Right cardiac atrium (tissue), 5 donors: Measurements from ENCODE around the gene TTC33. TPM values are rescaled to one million over a fixed set of nuclear protein-coding genes. Genes with fewer than 3 reads are reported as not detected.
"Not testable (repeated sequence)": the region's sequence is repeated elsewhere in the genome, so short reads cannot be mapped to it uniquely, and the experiment has no call there.

ENCODE experiments used
- ATAC-seq, 2 donors: fragments of 200-7000 bp; cut with Tn5 transposase; one replicate each; pipeline versions ENCODE4 v1.8.0 to v1.9.1; 2020; ENCODE audit warnings: moderate library complexity in 2 of 2, mild to moderate bottlenecking in 1 of 2
- DNase-seq, 3 donors: peaks; one replicate each; pipeline ENCODE4 v3.0.0-alpha.2; 2020
- H3K27ac ChIP-seq: one replicate; pipeline ENCODE4 v1.5.1; 2013; ENCODE audit warnings: mild to moderate bottlenecking, low read length, control low read depth, moderate library complexity
- H3K27me3 ChIP-seq: one replicate; pipeline ENCODE4 v1.6.1; 2013; ENCODE audit not compliant: control insufficient read depth, insufficient read depth
- H3K4me1 ChIP-seq: one replicate; pipeline ENCODE4 v1.6.1; 2013; ENCODE audit warnings: low read length; ENCODE audit not compliant: control insufficient read depth, insufficient read depth
- H3K4me3 ChIP-seq: one replicate; pipeline ENCODE4 v1.5.1; 2013; ENCODE audit warnings: low read length, control low read depth
- H3K9me3 ChIP-seq: one replicate; pipeline ENCODE4 v1.6.1; 2013; ENCODE audit warnings: low read length; ENCODE audit not compliant: control insufficient read depth
- WGBS: extraction: QIAGEN DNeasy Blood & Tissue Kit; methylation state at CpG from one replicate; pipeline ENCODE4 v1.1.7; 2013; 5-methylcytosine and 5-hydroxymethylcytosine counted together
- intact Hi-C, 4 donors: fragments of 100-400 bp; cut with DNase I; formaldehyde crosslinking; loops; one replicate each; pipeline versions ENCODE4 v1.11.0 to v1.14.0; 2022 to 2023
- polyA plus RNA-seq: library from polyadenylated mRNA; stranded (reverse); fragments of 200-250 nt; gene quantifications from one replicate; pipeline ENCODE4 v1.2.3, GENCODE V29; 2013
- total RNA-seq, 4 donors: library from RNA; stranded (reverse); fragmentation: NEBNext Ultra II Directional; extraction: Animal tissue kit (Norgen Biotek cat#: 25700); gene quantifications; one replicate each; pipeline ENCODE4 v1.2.1, GENCODE V29; 2021
- donor health status: healthy with polysubstance abuse.
- donor health status: DM: no; HTN: yes; CAD: no.
- donor health status: DM: no; HTN: no; CAD: no.
- donor health status: DM: no; HTN: yes; CAD: no; lungs with severe emphysema.
- donor health status: DM: yes; HTN: yes; CAD: no.

TTC33 gene
- total and polyA plus RNA-seq, 5 donors: 7.2 to 17.5 (median 16.7) TPM

DNA sequence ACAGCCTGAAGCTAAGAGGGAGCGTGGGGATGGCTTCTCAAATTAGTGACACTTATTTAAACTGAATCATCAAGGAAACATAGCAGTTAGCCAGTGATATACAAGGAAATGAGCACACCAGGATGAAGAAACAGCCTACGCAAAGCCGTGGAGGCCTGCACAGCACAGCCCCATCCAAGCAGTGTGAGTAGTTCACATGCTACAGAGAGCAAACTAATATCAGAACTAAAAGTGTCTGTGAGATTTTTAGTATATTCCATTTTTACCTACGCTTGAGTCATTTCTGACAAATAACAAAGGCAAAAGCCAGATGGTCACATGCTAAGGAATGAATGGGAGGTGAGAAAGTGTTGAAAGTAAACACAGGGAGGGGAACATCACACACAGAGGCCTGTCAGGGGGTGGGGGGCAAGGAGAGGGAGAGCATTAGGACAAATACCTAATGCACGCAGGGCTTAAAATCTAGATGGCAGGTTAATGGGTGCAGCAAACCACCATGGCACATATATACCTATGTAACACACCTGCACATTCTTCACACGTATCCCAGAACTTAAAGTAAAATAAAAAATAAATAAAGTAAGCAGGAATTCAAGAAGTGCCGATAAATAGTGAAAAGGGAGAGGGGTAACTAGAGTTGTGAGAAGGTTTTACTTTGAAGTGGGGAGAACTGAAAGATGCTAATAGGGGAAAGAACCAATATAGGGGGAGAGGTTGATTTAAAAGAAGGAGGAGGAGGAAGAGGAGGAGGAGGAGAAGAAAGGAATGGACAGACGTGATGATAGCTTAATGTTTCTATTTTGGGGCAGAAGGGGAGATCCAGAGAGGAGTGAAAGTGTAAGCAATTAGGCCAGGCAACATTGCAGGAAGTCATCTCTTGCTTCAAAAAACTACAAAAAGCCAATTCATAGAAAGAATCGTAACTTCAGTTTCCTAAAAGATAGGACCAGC is 177.0 kb downstream of the TTC33 start:
- 65% methylated on average over 9 of the region's 9 CpGs for WGBS
- DNase-seq: no peak
- Histone ChIP-seq H3K4me1 (no peaks in the 10 kb centered on the region), H3K4me3 (no peak overlapping the region), H3K27ac (no peak overlapping the region), H3K9me3 (peaks cover 3% of the 10 kb centered on the region), H3K27me3 (no peaks in the 10 kb centered on the region)
- no peak for ATAC-seq
- intact Hi-C loops: no loop called here

DNA sequence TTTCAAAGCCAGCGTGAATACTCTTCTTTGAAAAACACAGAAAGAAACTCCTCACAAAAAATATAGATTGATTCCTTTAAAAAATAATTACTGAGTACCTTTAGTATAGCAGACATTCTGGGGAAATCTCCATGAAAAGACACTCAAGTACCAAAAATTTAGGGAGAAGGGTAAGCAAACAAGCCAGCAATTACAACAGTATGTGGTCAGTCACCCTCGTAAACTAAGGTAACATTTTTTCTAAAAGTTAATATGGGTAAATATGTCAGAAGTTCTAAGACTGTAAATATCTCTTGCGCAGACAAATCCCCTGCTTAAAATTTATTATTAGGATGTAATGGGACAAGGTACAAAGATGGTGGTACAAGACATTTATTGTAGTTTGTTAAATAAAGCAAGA is 178.0 kb downstream of the TTC33 start:
- WGBS: 96% methylated on average over 3 of the region's 3 CpGs
- intact Hi-C loops: no loop called here
- no peak for ATAC-seq

GRCh38 chr5:40575921-40576320 is 179.8 kb downstream of the TTC33 start:
- no peak for DNase-seq
- no peak overlapping the region for H3K4me3 ChIP-seq
- H3K4me1 ChIP-seq: no peaks in the 10 kb centered on the region
- intact Hi-C loops: no loop called here
- H3K9me3 ChIP-seq: peaks cover 3% of the 10 kb centered on the region
- H3K27ac ChIP-seq: no peak overlapping the region
- 74% methylated on average over 3 of the region's 3 CpGs for WGBS
- no peaks in the 10 kb centered on the region for H3K27me3 ChIP-seq
- ATAC-seq: no peak

More for the DNA sequence above, 178.0 kb downstream of the TTC33 start:
- H3K9me3 ChIP-seq: peaks cover 3% of the 10 kb centered on the region
- H3K27ac ChIP-seq: no peak overlapping the region
- no peaks in the 10 kb centered on the region for H3K27me3 ChIP-seq
- H3K4me3 ChIP-seq: no peak overlapping the region
- DNase-seq: no peak
- H3K4me1 ChIP-seq: no peaks in the 10 kb centered on the region

GRCh38 chr5:40575411-40575810 is 180.3 kb downstream of the TTC33 start:
- ATAC-seq (no peak), DNase-seq (no peak)
- Histone ChIP-seq H3K27ac (no peak overlapping the region), H3K9me3 (peaks cover 3% of the 10 kb centered on the region), H3K4me3 (no peak overlapping the region), H3K27me3 (no peaks in the 10 kb centered on the region), H3K4me1 (no peaks in the 10 kb centered on the region)
- intact Hi-C loops: no loop called here
- 89% methylated on average over 1 of the region's 1 CpG for WGBS

DNA sequence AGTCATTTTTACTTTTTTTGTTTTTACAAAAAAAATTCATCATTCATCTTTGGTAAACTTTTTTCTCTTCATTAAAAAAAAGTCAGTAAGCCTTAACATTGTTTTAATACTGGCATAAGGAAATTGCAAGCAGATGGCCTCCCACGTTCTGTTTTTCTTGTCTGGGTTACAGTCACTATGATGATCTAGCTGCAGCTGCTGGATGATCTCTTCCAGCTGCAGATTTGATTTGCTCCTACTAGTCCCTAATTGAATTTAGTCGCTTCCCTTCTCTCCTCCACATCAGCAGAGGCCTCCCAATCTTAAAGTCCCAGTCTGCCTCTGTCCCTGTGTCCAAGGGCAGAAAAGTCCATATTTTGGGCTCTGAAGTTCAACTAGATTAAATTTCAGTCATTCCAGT is 182.8 kb downstream of the TTC33 start:
- H3K9me3 ChIP-seq: peaks cover 3% of the 10 kb centered on the region
- no peak overlapping the region for H3K4me3 ChIP-seq
- H3K27me3 ChIP-seq: no peaks in the 10 kb centered on the region
- no peaks in the 10 kb centered on the region for H3K4me1 ChIP-seq
- ATAC-seq (peak; percentile 51 to 67), DNase-seq (peak in 1 of 3 donors; percentile 9)
- intact Hi-C loops: no loop called here
- no peak overlapping the region for H3K27ac ChIP-seq
- 44% methylated on average over 2 of the region's 2 CpGs for WGBS

DNA sequence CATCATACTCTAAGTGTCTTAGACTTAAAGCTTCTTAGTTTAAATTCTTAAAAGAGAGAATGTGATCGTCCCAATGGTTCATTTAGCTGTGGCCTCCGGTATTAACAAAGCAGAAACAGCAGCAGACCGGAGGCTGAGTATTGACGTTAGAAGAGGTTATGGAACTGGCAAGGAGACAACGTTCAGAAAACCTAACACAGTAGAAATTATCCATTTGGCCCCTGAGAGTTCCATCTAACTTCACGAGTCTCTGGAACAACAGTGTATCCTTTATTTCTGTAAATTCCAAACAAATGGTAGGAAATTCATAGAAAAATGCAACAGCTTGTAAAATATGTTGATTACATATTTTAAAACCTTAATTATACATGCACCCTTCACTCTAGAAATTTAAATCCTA is 183.4 kb downstream of the TTC33 start:
- Histone ChIP-seq H3K4me3 (no peak overlapping the region), H3K4me1 (no peaks in the 10 kb centered on the region), H3K27me3 (no peaks in the 10 kb centered on the region), H3K27ac (no peak overlapping the region), H3K9me3 (peaks cover 3% of the 10 kb centered on the region)
- 64% methylated on average over 6 of the region's 6 CpGs for WGBS
- intact Hi-C loops: no loop called here
- ATAC-seq: no peak
- DNase-seq: no peak

DNA sequence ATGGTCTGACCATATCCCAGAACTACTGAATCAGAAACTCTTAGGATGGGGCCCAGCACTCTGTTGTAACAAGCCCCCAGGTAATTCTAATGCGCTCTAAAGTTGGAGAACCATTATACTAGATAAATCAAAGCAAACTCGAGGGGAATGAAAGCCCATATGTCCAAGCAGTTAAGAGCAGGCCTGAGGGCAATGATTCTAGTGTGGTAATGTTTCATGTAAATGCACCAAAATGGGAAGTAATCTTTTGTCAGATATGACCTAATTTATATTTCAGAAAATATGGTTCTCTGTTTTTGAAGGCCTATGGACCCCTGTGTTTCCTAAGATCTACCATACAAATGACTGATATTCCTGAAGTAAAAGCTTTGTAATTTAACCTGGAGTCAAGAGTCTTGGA is 184.0 kb downstream of the TTC33 start:
- no peaks in the 10 kb centered on the region for H3K4me1 ChIP-seq
- intact Hi-C loops: no loop called here
- no peaks in the 10 kb centered on the region for H3K27me3 ChIP-seq
- no peak for DNase-seq
- H3K4me3 ChIP-seq: no peak overlapping the region
- no peak for ATAC-seq
- peaks cover 3% of the 10 kb centered on the region for H3K9me3 ChIP-seq
- WGBS: 87% methylated on average over 2 of the region's 2 CpGs
- no peak overlapping the region for H3K27ac ChIP-seq

- H3K27ac ChIP-seq: no peak overlapping the region
- no peaks in the 10 kb centered on the region for H3K4me1 ChIP-seq
- DNase-seq: no peak
- ATAC-seq: peak in 1 of 2 donors; percentile 55
- intact Hi-C loops: no loop called here
- H3K9me3 ChIP-seq: no peaks in the 10 kb centered on the region
- no peaks in the 10 kb centered on the region for H3K27me3 ChIP-seq
- 86% methylated on average over 2 of the region's 2 CpGs for WGBS
- H3K4me3 ChIP-seq: no peak overlapping the region
These were observed 185.2 kb downstream of the TTC33 start for GRCh38 chr5:40570408-40571129.

GRCh38 chr5:40569546-40570270 is 186.1 kb downstream of the TTC33 start:
- no peak overlapping the region for H3K27ac ChIP-seq
- no peak overlapping the region for H3K4me3 ChIP-seq
- H3K27me3 ChIP-seq: no peaks in the 10 kb centered on the region
- intact Hi-C loops: no loop called here
- ATAC-seq: no peak
- H3K4me1 ChIP-seq: no peaks in the 10 kb centered on the region
- WGBS: 27% methylated on average over 3 of the region's 3 CpGs
- no peak for DNase-seq
- no peaks in the 10 kb centered on the region for H3K9me3 ChIP-seq

- no peak for ATAC-seq
- no peaks in the 10 kb centered on the region for H3K9me3 ChIP-seq
- WGBS: 72% methylated on average over 1 of the region's 1 CpG
- H3K27ac ChIP-seq: no peak overlapping the region
- H3K27me3 ChIP-seq: no peaks in the 10 kb centered on the region
- no peak for DNase-seq
- intact Hi-C loops: no loop called here
- H3K4me3 ChIP-seq: no peak overlapping the region
- no peaks in the 10 kb centered on the region for H3K4me1 ChIP-seq
These were observed 187.2 kb downstream of the TTC33 start for GRCh38 chr5:40568548-40568947.

- intact Hi-C loops, H3K27me3 ChIP-seq: not testable (repeated sequence)
These were observed 192.6 kb downstream of the TTC33 start for GRCh38 chr5:40563173-40563572.

More at GRCh38 chr5:40563173-40563572, 192.6 kb downstream of the TTC33 start:
- DNase-seq, H3K4me1 ChIP-seq, H3K4me3 ChIP-seq, H3K27ac ChIP-seq, H3K9me3 ChIP-seq, ATAC-seq: not testable (repeated sequence)
